DMS 273 (cell line): ENCODE results near the gene KIF27.
A peak's percentile ranks its signal among the peaks of the same experiment; 100 is the strongest.
"Not testable (repeated sequence)": the region's sequence is repeated elsewhere in the genome, so short reads cannot be mapped to it uniquely, and the experiment has no call there.

ENCODE experiments used
- DNase-seq: peaks from one replicate; lab custom pipeline; 2025; ENCODE audit not compliant: unreplicated experiment; lab: John Stamatoyannopoulos, UW

The KIF27 gene

GRCh38 chr9:83932011-83932410, 10.8 kb upstream of the KIF27 start:
- no peak for DNase-seq

- DNase-seq: no peak
Measured at GRCh38 chr9:83930881-83931280, 9.6 kb upstream of the KIF27 start.

- no peak for DNase-seq
Measured at GRCh38 chr9:83927591-83927990, 6.4 kb upstream of the KIF27 start.

GRCh38 chr9:83920469-83920926, 734 bp downstream of the KIF27 start:
- DNase-seq: peak; percentile 88

- DNase-seq: no peak
Measured at GRCh38 chr9:83919111-83919510, 2.1 kb downstream of the KIF27 start.

GRCh38 chr9:83912194-83912593, 9.0 kb downstream of the KIF27 start:
- DNase-seq: peak; percentile 47

GRCh38 chr9:83906144-83906543, 15.1 kb downstream of the KIF27 start:
- peak; percentile 9 for DNase-seq

- not testable (repeated sequence) for DNase-seq
Measured at GRCh38 chr9:83900615-83901014, 20.6 kb downstream of the KIF27 start.

- DNase-seq: not testable (repeated sequence)
Measured at GRCh38 chr9:83894301-83894700, 26.9 kb downstream of the KIF27 start.

- not testable (repeated sequence) for DNase-seq
Measured at GRCh38 chr9:83886498-83886897, 34.7 kb downstream of the KIF27 start.

GRCh38 chr9:83885559-83886240, 35.5 kb downstream of the KIF27 start:
- DNase-seq: not testable (repeated sequence)

GRCh38 chr9:83881687-83882408, 39.4 kb downstream of the KIF27 start:
- DNase-seq: not testable (repeated sequence)

- DNase-seq: not testable (repeated sequence)
Measured at GRCh38 chr9:83875559-83875958, 45.7 kb downstream of the KIF27 start.

- not testable (repeated sequence) for DNase-seq
Measured at GRCh38 chr9:83849895-83850294, 71.3 kb downstream of the KIF27 start.

GRCh38 chr9:83837070-83837643, 84.1 kb downstream of the KIF27 start:
- DNase-seq: not testable (repeated sequence)

- peak; percentile 70 for DNase-seq
Measured at GRCh38 chr9:83830426-83831071, 90.7 kb downstream of the KIF27 start.

GRCh38 chr9:83824986-83825623, 96.1 kb downstream of the KIF27 start:
- DNase-seq: peak; percentile 52

- DNase-seq: peak; percentile 81
Measured at GRCh38 chr9:83817356-83818278, 103.6 kb downstream of the KIF27 start, which contains the start of gene GKAP1. GKAP1 (minus strand) TSS chr9:83817769; CDS start chr9:83806517, 11,252 bp downstream.

- DNase-seq: peak; percentile 63
Measured at GRCh38 chr9:83817011-83817355, 104.2 kb downstream of the KIF27 start.

GRCh38 chr9:83815120-83815519, 106.1 kb downstream of the KIF27 start:
- DNase-seq: not testable (repeated sequence)
